HG02884 (cell line): ENCODE measurements around the gene FOXP4.

ENCODE experiments used
- ATAC-seq: cut with Tn5 transposase; IDR thresholded peaks from one replicate; pipeline ENCODE4 v1.9.1; 2021; ENCODE audit warnings: mild to moderate bottlenecking, moderate library complexity; ENCODE audit not compliant: unreplicated experiment

Gene FOXP4

GRCh38 chr6:41561931-41562911 is 16.0 kb downstream of the FOXP4 start:
- ATAC-seq = no peak

DNA sequence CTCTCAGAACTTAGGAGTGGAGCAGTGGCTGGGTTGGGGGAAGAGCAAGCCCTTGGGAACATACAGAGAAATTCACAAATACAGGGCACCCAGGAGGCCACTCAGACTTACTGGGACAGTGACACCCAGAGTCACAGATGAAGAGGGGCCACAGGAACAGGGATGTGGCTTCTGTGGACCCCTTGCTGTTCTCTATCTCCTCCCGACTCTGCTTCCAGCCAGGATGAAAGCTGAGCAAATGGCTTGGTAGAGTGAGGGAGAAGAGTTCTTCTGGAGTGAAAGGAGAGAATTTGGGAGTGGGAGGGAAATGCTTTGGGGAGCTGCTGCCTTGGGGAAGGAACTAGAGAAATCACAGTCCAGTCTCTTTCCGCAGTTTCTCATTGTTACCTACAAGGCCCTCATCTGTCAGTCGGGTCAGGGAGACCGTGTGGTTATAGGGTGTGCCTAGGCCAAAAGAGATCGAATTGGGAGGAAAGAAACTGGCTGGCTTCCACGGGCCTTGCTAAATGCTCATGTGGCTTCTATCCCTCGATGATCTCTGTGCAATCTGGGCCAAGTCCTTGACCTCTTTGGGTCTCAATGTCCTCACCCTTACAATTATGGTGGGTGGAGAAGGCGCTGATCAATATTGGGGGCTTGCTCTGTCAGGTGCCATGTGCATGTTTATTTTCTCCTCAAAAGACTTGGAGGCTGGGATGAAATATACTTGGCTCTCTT is 17.0 kb downstream of the FOXP4 start:
- no peak for ATAC-seq

DNA sequence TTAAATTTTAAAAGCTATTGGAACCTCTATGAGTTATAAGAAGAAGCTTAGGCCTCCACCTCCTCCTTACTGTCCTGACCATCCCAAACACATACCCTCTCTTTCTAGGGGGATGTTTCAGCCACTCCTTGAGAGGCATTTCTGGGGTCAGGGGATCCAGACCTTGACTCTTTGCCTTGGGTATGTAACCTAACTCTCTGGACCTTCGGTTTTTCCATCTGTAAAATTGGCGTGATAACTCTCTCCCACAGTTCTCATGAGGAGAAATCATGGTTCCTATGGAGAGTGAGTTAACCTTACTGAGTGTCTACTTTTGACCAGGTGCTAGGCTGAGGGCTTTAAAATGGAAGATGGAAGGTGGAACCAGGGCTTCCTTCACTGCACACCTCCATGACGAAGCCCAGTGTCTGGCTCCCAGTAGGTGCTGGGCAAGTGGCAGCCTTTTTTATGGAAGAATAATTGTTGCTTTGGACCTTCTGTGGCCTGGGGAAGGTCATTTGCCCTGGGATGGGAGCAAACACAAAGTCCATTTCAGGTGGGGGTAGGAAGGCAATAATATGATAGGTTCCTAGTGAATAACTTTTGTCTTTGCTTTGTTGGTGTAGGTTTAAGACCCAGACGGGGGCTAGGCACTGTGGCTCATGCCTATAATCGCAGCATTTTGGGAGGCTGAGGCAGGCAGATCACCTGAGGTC is 18.4 kb downstream of the FOXP4 start:
- ATAC-seq = no peak

GRCh38 chr6:41565701-41566100 is 19.5 kb downstream of the FOXP4 start:
- ATAC-seq = no peak

DNA sequence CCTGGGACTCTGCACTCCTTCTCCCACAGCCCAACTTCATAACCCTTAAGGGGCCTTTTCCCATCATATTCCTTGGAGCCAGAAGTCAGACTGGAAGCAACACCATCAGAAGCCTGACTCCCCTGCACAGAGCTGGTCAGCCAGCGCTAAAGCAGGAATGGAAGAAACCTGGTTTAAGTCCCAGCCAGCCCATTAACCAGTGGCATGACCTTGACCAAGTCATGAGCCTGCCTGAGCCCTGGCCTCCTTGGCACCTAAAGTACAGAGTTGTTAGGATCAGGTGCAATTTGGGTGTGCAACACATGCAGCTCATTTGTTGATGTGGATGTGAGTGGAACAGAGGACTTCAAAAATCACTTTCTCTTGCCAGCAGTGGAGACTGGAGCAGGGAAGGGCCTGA is 20.8 kb downstream of the FOXP4 start:
- no peak for ATAC-seq

GRCh38 chr6:41567684-41568083 is 21.5 kb downstream of the FOXP4 start:
- no peak for ATAC-seq

DNA sequence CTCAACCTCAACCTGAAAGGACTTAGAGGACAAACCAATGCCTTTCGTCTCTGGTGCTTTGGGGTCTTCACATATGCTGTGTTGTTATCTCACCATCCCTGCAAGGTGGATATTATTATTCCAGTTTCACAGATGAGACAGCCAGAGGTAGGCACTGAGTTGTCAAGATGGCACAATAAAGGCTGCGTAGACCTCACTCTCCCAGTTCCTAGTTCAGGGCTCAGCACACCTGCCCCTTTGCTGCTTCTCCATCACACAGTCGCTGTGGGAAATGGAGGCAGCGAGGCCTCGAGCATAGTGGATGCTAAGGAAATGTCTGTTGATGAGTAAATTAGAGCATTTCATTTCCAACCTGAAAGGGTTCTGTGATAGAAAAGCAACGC is 22.0 kb downstream of the FOXP4 start:
- no peak for ATAC-seq

DNA sequence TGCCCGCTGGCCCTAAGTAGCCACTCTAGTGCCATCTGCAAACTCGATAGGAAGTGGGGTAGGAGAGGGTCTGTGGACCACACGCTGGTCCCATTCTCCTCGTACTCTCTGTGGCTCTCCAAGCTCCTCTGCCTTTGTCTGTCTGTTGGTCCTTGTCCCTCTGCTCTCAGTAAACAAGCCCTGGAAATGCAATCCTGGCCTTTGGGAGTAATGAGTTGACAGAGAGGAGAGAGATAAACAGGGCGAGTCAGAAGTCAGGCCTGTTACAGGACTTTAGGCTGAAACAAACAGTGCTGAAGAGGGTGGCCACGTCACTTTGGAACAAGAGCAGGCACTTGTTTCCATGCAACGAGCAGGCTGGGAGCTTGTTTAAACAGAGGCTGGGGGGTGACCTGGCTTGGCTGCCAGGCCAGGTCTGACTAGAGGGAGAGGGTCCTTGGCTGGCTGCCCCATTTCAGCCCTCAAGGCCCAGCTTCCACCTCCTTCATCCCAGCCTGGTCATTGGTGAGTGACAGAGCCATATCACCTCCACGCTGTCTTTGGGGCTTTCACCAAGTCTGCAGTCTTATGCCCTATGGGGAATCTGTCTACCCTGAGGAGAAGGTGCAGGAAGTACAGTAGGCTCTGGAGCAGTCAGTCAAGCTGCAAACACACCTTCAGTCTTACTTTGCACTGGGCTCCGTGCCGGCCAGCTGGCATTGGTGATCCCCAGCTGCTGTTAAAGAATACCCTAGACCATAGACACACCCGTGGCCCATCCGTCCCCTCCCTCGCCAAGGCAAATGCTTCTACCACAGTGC is 22.6 kb downstream of the FOXP4 start:
- ATAC-seq = no peak

DNA sequence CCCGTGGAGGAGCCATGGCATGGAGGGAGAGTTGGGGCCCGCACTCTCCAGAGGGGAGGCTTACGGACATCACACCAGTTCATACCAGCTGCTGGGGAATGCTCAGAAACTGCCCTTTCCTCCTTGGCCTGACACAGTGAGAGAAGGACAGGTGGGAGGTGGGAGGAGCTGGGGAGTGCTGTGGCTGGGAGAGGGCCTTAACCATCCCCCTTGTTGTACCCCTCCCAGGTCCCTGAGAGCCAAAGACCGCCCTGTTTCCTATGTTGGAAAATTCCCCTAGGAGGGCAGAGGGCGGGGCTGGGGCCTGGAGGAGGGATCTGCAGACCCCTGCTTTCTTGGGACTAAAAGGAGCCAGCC is 24.1 kb downstream of the FOXP4 start:
- no peak for ATAC-seq

GRCh38 chr6:41571021-41571780 is 25.0 kb downstream of the FOXP4 start:
- ATAC-seq = no peak

DNA sequence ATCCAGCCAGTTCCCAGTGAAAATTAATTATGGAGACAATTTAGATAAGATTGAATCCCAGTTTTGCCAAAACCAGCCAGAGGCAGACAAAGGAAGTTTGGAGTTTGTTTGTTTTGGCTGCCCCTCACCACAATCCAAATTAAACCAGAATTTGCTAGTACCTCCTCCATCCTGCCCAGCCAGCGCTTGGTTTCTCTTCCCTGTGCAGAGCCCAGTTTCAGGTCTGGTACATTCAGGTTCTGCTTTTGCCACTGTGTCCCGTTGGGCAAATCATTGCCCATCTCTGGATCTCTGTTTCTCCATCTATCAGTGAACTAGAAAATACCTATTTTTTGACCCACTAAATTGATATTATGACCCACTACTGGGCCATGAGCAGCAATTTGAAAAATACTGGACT is 26.4 kb downstream of the FOXP4 start:
- no peak for ATAC-seq

- no peak for ATAC-seq
Measured at GRCh38 chr6:41573276-41573675, 27.1 kb downstream of the FOXP4 start.

- ATAC-seq = no peak
Measured at GRCh38 chr6:41573985-41574384, 27.8 kb downstream of the FOXP4 start.

DNA sequence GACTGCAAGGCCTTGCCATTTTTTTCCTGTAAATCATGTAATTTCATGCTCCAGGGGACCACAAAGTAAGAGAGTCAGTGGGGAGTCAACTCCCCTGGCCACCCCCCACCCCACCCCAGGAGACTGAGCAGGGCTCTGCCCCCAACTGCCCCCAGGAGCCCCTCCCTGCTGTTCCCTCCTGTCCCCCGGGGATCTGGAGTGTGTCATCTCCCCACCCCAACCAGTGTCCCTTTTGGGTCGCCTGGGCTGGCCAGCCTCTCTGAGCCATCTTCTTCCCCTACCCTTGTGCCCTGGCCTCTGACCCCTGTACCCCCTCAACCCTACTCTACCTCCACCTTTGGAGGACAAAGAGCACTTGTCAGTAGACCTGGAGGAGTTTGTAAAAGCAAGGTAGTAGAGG is 29.4 kb downstream of the FOXP4 start:
- ATAC-seq = no peak

GRCh38 chr6:41576667-41577066 is 30.5 kb downstream of the FOXP4 start:
- ATAC-seq = no peak

DNA sequence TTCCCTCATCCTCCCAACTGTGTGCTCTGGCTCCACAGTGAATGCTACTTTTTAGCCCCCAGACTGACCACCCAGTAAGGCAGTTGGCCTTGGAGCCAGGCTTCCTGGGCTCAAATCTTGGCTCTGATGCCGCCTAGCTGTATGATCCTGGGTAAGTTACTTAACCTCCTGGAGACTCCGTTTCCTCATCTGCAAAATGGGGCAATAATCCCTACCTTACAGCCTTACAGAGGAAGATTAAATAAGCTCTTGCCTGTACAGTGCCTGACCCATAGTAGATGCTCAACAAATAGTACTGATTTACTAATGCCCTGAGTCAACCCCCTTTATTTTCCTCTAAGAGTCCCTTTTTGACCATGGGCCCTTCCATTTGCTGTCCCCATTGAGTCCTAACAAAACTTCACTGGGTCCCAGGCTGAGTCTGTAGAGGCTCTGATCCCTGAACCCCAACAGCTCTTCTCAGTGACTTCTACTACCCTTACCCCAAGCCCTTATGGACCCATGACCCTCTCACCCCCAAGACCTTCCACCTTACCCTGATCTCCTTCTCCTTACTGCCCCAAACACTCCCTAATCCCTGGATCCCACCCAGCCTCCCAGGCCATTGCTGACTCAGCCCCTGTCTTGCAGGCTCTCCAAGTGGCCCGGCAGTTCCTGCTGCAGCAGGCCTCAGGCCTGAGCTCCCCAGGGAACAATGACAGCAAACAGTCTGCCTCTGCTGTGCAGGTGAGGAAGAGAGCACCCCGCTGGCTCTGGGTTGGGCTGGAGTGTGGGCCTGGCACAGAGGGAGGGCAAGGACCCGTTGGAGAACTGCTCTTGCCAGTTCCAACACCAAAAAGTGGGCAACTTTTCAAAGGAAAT is 31.4 kb downstream of the FOXP4 start:
- no peak for ATAC-seq

DNA sequence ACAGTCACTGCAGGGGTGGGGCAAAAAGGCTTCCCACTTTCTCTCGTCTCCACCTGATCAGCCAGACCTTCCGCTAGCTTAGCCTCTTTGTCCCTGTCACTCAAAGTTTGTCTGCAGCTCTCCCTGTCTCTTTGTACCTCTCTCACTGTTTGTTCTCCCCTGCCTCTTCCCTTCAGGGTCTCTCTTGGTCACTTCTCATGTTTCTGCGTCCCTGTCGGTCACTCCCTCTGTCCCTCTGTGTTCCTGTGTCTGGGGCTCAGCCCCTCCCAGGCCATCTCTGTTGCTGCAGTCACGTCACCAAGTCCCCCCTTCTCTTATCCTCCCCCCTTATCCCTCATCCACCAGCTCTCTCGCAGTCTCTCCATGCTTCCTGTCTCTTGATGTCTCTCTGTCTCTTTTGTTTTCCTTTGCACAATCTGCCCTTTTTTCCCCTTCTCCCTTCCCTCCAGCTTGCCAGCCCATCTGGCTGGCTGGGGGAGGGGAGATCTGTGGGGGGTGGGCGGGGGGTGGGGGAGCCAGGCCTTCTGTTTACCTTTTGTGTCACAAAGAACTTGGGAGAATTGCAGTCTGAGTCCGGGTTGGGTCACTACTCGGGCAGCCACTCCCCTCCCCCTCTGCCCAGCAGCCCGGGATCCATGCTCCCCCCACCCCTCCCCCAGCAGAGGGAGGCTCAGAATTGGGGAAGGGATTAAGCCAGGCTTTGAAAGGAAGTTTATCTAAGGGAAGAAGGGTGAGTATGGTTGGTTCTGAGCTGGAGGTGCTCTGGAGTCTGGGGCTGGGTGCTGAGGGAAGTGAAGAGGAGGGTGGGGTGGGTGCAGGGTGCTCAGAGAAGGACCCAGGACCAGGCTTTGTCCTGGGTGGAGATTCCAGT is 32.3 kb downstream of the FOXP4 start:
- no peak for ATAC-seq

- no peak for ATAC-seq
Measured at GRCh38 chr6:41579088-41579610, 33.0 kb downstream of the FOXP4 start.
